Glutamatergic neuron (in vitro differentiated cells): ENCODE measurements around the gene EIPR1. TPM values are rescaled to one million over a fixed set of nuclear protein-coding genes. Genes with fewer than 3 reads are reported as not detected.

ENCODE experiments used
- DNase-seq: peaks from one replicate; pipeline ENCODE4 v3.0.0; 2022
- H3K27ac Mint-ChIP-seq: one replicate; pipeline ENCODE4 v1.8.0; 2020; ENCODE audit warnings: mild to moderate bottlenecking, mixed read lengths, inconsistent platforms; ENCODE audit not compliant: unreplicated experiment
- H3K27me3 Mint-ChIP-seq: one replicate; pipeline ENCODE4 v1.8.0; 2020; ENCODE audit warnings: mild to moderate bottlenecking, moderate library complexity, mixed read lengths, inconsistent platforms; ENCODE audit not compliant: unreplicated experiment
- H3K36me3 Mint-ChIP-seq: one replicate; pipeline ENCODE4 v1.8.0; 2020; ENCODE audit warnings: mild to moderate bottlenecking, mixed read lengths, inconsistent platforms; ENCODE audit not compliant: unreplicated experiment
- H3K4me1 Mint-ChIP-seq: one replicate; pipeline ENCODE4 v1.8.0; 2020; ENCODE audit warnings: mild to moderate bottlenecking, low read depth, mixed read lengths, inconsistent platforms; ENCODE audit not compliant: unreplicated experiment
- H3K4me3 Mint-ChIP-seq: one replicate; pipeline ENCODE4 v1.8.0; 2020; ENCODE audit warnings: mild to moderate bottlenecking, mixed read lengths, inconsistent platforms; ENCODE audit not compliant: unreplicated experiment
- H3K9me3 Mint-ChIP-seq: one replicate; pipeline ENCODE4 v1.8.0; 2020; ENCODE audit warnings: mild to moderate bottlenecking, moderate library complexity, mixed read lengths, inconsistent platforms; ENCODE audit not compliant: unreplicated experiment
- CTCF ChIP-seq: fragments of 200-600 bp; sonication (generic); IDR thresholded peaks from one replicate; pipeline ENCODE4 v1.5.0; 2021; ENCODE audit not compliant: partially characterized antibody, unreplicated experiment
- total RNA-seq: library from RNA; stranded (reverse); fragmentation: NEBNext Ultra II Directional; extraction: Animal tissue kit (Norgen Biotek cat#: 25700); gene quantifications from one replicate; pipeline ENCODE4 v1.2.1, GENCODE V29; 2021; ENCODE audit not compliant: unreplicated experiment

EIPR1 gene
- total RNA-seq, 1 donor from 2014 or later: 43.8 TPM

- Mint-ChIP-seq H3K36me3 (peaks cover 8% of the 10 kb centered on the region), H3K27ac (no peak overlapping the region), H3K9me3 (peaks cover 8% of the 10 kb centered on the region), H3K27me3 (peaks cover 4% of the 10 kb centered on the region), H3K4me3 (no peak overlapping the region), H3K4me1 (peaks cover 8% of the 10 kb centered on the region)
- TF ChIP-seq CTCF: no peak
- DNase-seq: no peak
These were observed 54.1 kb downstream of the EIPR1 start for GRCh38 chr2:3323360-3324035.

GRCh38 chr2:3322311-3322970 lies 55.2 kb downstream of the EIPR1 start:
- Mint-ChIP-seq H3K9me3 (peaks cover 5% of the 10 kb centered on the region), H3K4me1 (peaks cover 8% of the 10 kb centered on the region), H3K27ac (no peak overlapping the region), H3K27me3 (peaks cover 4% of the 10 kb centered on the region), H3K4me3 (no peak overlapping the region), H3K36me3 (peaks cover 9% of the 10 kb centered on the region)
- DNase-seq: no peak
- no peak for TF ChIP-seq CTCF

- no peak overlapping the region for H3K27ac Mint-ChIP-seq
- peaks cover 4% of the 10 kb centered on the region for H3K9me3 Mint-ChIP-seq
- H3K27me3 Mint-ChIP-seq: peaks cover 4% of the 10 kb centered on the region
- H3K4me1 Mint-ChIP-seq: peaks cover 8% of the 10 kb centered on the region
- DNase-seq: no peak
- peaks cover 9% of the 10 kb centered on the region for H3K36me3 Mint-ChIP-seq
- no peak for TF ChIP-seq CTCF
- no peak overlapping the region for H3K4me3 Mint-ChIP-seq
These were observed 55.8 kb downstream of the EIPR1 start for GRCh38 chr2:3321825-3322224.

- Mint-ChIP-seq H3K4me1 (peaks cover 14% of the 10 kb centered on the region), H3K9me3 (peaks cover 4% of the 10 kb centered on the region), H3K27ac (no peak overlapping the region), H3K27me3 (peaks cover 9% of the 10 kb centered on the region), H3K36me3 (peaks cover 14% of the 10 kb centered on the region), H3K4me3 (no peak overlapping the region)
- no peak for TF ChIP-seq CTCF
- DNase-seq: no peak
These were observed 56.6 kb downstream of the EIPR1 start for GRCh38 chr2:3320910-3321605.
